GM21367 (cell line): ENCODE results near the gene C1orf226.
"Not testable (repeated sequence)": the region's sequence is repeated elsewhere in the genome, so short reads cannot be mapped to it uniquely, and the experiment has no call there.

ENCODE experiments used
- ATAC-seq: cut with Tn5 transposase; IDR thresholded peaks from one replicate; pipeline ENCODE4 v1.9.1; 2021; ENCODE audit not compliant: unreplicated experiment

Gene C1orf226

GRCh38 chr1:162404550-162405160 lies 23.1 kb downstream of the C1orf226 start:
- ATAC-seq: no peak

DNA sequence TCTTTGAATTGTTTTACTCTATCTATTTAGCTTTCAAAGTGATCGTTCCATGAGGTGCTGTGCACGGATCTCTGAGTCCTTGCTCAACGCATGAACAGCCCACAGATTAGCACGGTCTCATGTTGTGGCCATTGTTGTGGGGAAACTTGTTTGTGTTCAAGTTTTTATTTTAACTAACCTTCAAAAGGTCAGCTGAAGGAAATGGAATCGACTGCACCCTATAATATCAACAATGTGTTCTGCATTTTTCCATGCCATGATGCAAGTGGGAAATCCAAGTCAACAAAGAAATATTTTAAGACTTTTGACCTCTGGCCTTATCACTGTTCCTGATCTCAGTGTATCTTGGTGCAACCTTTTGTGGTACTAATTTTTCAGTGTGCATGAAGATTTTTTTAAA lies 24.3 kb downstream of the C1orf226 start:
- no peak for ATAC-seq

GRCh38 chr1:162406811-162407210 lies 25.3 kb downstream of the C1orf226 start:
- no peak for ATAC-seq

DNA sequence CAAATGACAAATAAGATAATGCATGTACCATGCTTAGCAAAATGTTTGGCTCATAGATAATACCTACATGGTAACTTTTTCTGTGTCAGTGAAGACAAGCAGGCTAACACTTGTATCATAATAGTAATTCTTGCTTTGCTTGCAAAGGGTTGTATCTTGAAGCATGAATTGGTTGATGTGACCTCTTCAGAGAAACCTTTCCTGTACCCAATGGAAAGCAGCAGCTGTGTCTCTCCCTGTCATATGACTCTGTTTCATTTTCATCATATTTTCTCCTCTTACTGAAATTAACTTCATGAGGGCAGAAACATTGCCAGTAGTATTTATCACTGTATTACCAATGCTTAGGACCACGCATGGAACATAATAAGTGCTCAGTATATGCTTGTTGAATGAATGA lies 26.0 kb downstream of the C1orf226 start:
- ATAC-seq: no peak

DNA sequence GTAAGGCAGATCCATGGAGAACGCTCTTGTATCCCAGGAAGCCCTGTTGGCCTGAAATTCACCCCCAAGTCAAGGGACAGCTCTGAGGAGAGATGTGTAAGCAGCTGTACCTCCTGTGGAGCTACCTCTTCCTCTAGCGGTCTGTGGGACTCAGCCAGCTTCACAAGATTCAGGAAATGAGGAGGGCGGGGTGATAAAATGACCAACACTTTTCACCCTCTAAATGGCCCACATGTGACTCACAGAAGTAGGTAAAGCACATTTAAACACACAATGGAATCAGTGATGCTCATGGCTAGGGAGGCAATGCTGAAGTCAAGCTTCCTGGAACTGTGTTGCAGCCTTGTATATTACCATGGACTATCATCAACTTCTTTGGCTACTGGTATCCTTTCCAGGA lies 30.5 kb downstream of the C1orf226 start, which contains the start of gene SH2D1B:
Gene SH2D1B, minus strand, starts transcription at position 135 of the 400 bp plus-strand sequence. Its CDS starts 120 bp downstream, at position 15.
- ATAC-seq: no peak

GRCh38 chr1:162416215-162416614 lies 34.7 kb downstream of the C1orf226 start:
- no peak for ATAC-seq

- ATAC-seq: no peak
Measured at GRCh38 chr1:162416909-162417308, 35.4 kb downstream of the C1orf226 start.

GRCh38 chr1:162417650-162418049 lies 36.1 kb downstream of the C1orf226 start:
- no peak for ATAC-seq

GRCh38 chr1:162418584-162418983 lies 37.1 kb downstream of the C1orf226 start:
- ATAC-seq: not testable (repeated sequence)

DNA sequence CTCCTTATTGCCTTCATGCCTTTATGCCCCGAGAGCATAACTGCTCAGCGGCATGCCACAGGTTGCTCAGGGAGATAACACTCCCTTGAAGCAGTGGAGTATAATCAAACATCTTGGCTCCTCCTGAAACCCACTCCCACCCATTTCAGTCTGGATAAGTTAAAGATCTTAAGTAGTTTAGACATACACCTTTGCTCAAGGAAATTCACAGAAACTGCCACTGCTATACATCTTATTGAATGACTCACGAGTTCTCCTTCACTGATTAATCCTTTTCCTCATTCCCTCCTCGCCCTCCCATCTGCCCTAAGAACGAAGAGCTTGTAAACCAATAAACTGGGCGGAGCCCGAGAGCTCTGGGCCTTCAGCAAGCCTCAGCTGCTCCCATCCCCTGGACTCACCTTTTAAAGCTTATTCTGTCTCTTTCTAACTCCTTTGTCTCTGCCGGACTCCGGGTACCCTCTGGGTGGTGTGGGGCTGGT lies 38.0 kb downstream of the C1orf226 start:
- not testable (repeated sequence) for ATAC-seq

- ATAC-seq: no peak
Measured at GRCh38 chr1:162420120-162420519, 38.6 kb downstream of the C1orf226 start.

DNA sequence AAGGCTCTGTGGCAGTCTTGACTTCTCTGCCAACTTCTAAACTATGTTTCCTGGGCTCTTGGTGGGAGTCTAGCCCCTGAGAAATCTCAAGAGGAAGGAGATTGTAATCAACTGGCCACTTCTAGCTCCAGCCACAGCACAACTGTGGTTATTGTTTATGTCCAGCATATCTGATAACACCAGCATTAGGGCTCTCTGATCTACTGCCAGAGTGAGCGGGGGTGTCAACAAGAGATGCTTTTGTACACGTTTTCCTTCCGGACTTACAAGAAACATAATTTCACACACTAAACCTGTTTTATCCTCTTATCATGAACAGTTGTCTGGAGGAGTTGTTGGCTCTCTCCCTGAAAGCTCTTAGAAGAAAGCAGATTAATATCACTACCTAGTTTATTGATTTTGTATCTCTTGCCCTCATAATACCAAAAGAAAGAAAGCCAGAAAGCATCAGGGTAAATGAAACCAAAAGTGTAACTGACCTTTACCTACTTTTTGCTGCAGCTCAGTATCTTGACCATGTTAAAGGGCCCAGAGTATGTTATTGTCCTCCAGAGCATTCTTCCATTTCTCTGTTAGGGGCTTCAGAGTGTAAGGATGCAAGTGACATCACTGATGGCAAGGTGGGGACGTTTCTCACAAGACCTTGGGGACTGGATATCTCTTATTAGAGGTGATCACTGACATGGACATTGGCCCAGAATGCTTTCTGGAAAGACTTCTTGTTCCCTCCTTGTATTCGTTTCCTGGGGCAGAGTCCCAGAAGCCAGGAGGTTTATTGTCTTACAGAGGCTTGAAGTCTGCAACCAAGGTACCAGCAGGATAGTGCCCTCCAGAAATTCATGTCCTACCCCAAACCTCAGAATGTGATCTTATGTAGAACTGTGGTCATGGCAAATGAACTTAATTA lies 40.0 kb downstream of the C1orf226 start:
- no peak for ATAC-seq

DNA sequence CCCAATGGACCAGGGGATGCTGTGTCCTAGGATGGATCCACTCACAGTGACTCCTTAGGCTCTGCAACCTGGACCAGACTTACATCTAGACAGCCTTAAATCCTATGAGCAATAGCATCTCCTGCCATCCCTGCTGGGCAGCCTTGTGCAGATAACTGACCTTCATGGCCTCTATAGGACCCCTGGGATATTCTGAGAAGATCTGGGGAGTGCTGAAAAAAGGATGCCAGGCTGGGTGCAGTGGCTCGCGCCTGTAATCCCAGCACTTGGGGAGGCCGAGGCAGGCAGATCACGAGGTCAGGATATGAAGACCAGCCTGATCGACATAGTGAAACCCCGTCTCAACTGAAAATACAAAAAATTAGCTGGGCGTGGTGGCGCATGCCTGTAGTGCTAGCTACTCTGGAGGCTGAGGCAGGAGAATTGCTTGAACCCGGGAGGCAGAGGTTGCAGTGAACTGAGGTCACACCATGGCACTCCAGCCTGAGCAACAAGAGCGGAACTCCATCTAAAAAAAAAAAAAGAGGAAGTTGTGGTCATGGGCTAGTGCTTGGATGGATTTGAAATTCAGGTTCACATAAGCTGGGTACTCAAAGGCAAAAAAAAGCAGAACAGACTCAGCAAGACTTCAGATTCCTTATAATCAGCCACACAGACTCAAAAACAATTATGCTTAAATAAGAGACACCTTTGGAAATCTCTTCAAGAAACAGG lies 41.3 kb downstream of the C1orf226 start:
- ATAC-seq: no peak

DNA sequence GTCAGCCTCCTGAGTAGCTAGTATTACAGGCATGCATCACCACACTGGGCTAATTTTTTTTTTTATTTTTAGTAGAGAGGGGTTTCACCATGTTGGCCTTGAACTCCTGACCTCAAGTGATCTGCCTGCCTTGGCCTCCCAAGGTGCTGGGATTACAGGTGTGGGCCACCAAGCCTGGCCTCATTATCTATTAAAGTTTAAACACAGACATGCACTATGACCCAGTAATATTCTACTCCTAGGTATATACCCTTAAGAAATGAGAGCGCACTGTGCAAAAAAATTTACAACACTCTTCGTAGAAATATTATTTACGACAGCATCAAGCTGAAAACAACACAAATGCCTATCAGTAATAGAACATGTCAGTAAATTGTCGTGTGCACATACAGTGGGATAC lies 49.1 kb downstream of the C1orf226 start:
- ATAC-seq: no peak

- ATAC-seq: not testable (repeated sequence)
Measured at GRCh38 chr1:162432977-162433713, 51.6 kb downstream of the C1orf226 start.
